HG03571 (cell line): Measurements from ENCODE around the gene PHLPP2.
A peak's percentile ranks its signal among the peaks of the same experiment; 100 is the strongest.

Experiments used
- ATAC-seq: cut with Tn5 transposase; IDR thresholded peaks from one replicate; pipeline ENCODE4 v1.9.1; 2021; ENCODE audit not compliant: unreplicated experiment

The PHLPP2 gene, protein sequence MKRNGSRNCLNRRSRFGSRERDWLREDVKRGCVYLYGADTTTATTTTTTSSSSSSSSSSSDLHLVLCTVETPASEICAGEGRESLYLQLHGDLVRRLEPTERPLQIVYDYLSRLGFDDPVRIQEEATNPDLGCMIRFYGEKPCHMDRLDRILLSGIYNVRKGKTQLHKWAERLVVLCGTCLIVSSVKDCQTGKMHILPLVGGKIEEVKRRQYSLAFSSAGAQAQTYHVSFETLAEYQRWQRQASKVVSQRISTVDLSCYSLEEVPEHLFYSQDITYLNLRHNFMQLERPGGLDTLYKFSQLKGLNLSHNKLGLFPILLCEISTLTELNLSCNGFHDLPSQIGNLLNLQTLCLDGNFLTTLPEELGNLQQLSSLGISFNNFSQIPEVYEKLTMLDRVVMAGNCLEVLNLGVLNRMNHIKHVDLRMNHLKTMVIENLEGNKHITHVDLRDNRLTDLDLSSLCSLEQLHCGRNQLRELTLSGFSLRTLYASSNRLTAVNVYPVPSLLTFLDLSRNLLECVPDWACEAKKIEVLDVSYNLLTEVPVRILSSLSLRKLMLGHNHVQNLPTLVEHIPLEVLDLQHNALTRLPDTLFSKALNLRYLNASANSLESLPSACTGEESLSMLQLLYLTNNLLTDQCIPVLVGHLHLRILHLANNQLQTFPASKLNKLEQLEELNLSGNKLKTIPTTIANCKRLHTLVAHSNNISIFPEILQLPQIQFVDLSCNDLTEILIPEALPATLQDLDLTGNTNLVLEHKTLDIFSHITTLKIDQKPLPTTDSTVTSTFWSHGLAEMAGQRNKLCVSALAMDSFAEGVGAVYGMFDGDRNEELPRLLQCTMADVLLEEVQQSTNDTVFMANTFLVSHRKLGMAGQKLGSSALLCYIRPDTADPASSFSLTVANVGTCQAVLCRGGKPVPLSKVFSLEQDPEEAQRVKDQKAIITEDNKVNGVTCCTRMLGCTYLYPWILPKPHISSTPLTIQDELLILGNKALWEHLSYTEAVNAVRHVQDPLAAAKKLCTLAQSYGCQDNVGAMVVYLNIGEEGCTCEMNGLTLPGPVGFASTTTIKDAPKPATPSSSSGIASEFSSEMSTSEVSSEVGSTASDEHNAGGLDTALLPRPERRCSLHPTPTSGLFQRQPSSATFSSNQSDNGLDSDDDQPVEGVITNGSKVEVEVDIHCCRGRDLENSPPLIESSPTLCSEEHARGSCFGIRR (N-terminal part only)

DNA sequence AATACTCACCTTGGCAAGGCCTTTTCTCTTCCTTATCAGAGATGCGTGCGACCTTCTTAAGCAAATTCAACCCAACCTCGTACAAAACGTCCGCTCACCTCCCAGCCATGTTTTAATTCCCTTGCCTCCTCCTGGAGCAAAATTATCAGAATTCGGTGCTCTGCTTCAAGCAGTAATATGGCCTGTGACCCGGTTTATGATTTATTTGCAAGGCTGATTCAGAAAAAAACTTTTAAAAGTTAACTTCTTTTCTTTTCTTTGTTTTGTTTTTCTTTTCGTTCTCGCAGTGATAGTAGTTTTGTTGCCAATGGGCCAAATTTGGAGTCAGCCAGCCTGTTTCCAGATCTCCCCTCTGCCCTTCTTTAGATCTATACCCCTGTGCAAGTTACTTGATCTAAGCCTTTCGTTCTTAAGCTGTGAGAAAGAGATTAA lies at the start of gene PHLPP2:
TSS of gene PHLPP2 (minus strand) at position 382 of the 432 bp plus-strand sequence. CDS start 9,906 bp downstream, outside the sequence.
- ATAC-seq = no peak

DNA sequence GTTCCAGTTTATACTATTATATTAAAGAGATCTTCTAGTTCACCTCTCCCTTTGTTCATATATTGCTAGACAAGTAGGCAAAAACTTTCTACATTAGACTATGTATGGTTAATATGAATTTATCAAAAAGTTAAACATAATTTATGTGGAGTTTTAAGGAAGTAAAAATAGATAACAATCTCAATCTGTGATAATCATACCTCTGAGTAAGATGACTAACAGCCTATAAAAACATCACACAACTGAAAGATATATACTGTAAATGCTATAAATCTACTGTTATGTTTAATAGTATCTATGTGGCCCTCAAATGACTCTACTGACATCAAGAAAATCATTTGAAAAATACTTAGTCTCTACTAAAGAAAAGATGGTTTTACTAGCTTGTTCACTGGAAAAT lies 47.1 kb upstream of the PHLPP2 start:
- ATAC-seq = no peak

DNA sequence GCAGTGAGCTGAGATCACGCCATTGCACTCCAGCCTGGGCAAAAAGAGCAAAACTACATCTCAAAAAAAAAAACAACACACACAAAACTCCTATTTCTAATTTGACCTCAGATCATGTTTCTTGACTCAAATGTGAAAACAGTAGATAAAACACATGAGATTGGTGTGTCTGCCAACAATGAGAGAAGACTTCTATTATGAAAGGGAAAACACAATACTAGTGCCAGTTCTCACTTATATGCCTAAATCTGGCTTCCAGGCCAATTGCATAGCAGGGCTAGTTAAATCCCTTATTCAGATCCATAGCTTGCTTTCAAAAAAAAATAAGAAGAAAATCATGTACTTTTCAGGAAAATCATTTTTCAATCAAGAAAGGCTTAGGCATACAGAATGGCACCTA lies 44.7 kb upstream of the PHLPP2 start:
- no peak for ATAC-seq

DNA sequence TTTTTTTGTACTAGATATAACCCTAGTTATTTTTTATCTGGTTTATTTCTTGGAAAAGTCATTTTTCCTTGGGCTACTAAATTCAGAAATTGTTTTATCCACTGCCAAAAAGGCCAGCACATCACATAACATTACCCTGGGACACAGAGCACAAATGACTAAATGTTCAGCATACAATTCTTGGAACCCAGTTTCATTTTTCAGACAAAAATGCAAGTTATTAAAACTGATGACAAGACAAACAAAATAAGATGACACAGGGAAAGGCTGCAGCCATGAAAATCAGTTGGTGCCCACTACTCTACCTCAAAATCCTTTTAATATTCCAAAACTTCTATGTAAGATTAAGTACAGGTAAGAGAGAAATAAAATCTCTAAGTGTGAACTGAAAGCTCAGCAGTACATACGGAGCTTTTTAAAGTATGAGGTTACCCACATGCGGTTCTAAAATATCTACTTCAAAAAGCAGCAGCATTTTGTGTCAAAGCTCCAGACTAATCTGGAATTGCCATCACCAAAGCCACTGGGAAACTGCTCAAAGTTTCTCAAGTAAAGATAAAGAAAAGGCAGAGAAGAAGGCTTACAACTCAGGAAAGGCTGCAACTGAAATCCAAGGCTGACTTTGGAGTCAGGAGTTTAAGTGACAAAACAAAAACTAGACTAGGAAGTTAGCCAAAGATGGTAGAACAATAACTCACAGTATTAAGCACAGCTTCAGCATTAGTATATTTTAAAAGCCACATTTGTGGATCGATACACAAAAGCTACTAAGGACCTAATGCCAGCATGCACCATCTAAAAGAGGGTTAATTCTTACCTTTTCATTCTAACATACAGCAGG lies 42.8 kb upstream of the PHLPP2 start:
- ATAC-seq = no peak

DNA sequence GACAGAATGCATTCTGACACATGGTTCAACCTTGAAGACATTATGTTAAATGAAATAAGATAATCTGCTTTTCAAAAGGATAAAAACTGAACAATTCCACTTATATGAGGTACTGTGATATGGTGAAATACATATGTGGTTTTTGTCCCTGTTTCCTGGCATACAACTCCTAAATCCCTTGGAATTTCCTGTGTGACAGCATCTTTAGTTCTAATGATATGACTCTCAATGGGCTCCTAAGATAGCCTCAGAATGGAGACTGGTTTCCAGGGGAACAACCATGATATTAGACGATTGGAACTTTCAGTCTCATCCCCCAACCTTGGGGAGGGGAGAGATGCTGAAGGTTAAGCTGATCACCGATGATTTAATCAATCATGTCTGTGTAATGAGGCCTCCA lies 37.7 kb upstream of the PHLPP2 start:
- ATAC-seq = no peak

DNA sequence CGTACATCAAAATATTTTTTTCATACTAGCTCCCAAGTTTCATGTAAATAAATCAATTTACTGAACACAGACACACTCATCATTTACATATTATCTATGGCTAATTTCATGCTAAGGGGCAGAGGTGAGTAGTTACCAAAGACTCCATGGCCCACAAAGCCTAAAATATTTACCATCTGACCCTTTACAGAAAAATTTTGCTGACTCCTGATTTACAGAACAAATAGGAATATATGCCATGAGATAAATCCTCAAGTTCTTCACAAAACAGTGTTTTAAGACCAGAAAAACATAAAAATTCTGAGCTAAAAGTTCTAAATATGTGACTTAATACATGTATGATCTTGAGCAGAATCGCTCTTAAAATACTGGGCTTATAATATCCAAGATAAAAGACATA lies 36.6 kb upstream of the PHLPP2 start:
- no peak for ATAC-seq

DNA sequence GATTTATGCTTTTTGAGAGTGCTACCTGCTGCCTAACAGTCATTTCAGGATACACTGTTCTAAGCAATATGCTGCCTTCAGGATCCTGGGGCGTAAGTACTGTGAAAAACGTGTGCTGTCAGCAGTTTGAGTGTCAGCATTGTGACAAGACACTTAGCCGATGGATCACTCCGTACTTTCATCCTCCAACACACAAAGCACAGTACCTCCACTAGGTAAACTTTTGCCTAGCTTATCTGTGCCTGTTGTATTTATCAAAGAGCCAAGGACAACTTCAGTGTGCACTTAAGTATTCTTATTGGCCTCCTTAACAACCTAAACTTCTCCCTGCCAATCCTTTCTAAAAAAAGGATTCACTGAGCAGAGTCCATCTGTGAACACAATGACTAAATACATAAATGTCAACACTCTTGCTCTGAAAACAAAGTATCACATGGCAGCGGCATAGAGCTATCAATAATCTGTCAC lies 33.8 kb upstream of the PHLPP2 start:
- ATAC-seq = no peak

DNA sequence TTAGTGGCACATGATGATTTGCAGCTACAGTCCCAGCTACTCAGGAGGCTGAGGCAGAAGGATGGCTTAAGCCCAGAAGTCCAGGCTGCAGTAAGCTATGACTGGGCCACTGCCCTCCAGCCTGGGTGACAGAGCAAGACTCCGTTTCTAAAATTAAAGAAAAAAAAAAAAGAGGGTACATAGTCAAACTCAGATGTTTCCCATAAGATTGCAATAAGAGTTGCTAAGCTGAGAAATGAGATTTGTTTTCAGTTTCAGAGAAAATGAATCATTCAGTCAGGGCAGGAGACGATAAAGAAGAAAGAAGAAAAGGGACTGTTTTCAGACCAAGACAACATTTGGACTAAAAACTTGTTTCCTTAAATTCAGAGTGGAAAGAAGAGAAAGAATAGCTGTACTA lies 30.2 kb upstream of the PHLPP2 start:
- no peak for ATAC-seq

DNA sequence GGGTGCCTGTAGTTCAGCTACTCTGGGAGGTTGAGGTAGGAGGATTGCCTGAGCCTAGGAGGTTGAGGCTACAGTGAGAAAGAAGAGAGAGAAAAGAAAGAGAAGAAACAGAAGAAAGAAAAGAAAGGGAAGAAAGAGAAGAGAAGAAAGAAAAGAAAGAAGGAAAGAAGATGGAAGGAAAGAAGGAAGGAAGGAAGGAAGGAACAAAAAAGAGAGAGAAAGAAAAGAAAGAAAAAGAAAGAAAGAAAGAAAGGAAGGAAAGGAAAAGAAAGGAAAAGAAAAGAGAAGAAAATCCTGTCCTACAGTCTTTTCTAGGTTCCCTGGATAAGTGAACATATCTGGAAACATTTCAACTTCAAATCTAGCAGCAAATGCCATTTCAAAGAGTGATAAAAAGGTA lies 29.6 kb upstream of the PHLPP2 start:
- ATAC-seq = no peak

DNA sequence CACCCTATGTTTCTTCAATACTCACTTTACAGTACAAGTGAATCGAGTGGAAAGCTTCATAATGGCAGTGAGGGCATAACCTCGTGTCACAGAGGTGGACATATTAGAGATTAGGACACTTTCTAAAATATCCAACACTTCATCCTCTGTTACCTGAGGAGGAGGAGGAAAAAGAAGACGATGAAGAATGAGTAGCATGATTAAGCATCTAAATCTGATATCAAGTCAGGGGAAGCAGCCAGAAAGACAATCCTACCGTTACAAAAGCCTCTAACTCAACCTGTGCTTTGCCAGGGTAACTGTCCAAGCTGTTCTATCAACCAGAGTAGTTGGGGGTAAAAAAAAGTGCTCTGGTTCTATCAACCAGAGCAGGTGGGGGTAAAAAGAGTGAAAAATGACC lies 23.7 kb upstream of the PHLPP2 start:
- ATAC-seq = no peak

DNA sequence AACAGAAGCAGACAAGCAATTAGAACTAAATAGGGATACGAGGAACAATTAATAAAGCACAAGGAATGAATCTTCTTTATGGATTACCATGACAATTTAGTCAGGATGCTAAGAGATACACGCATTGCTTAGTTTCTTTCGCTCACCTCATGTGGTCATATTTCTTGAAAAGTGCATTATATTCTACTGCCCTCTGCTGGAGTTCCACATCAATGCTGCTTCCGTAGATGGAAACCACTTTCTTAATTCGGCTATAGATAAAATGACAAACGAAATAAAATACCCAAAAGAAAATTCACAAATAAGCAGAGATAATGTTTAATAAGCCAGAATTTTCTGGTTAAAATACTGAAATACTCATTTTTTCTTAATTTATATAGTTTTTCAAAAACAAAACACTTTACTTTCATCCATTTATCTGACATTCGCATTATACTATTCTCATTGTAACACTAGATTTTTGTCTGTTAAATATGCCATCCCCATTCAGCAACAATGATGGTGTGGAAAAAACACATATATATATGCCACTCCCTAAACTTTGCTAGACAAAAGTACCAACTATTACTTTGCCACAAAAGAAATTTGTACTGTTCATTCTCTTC lies 22.0 kb upstream of the PHLPP2 start:
- ATAC-seq = no peak

DNA sequence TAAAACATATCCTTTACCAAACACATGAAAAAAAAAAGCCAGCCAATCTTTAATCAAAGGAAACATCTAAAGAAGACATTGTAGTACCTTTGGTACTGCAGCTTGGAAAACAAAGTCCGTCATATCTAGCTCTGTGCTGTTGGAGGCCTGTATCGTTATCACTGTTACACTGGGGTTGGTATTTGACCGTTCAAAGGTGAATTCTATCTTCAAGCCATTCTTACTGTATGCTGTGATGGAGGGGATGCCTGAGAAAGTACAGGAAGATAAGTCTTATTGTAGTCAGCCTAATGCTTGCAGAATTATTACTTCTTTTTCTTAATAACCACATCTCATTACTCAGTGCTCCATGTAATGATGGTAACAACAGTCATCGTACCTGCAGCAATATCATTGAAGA lies 14.4 kb upstream of the PHLPP2 start:
- ATAC-seq = no peak

DNA sequence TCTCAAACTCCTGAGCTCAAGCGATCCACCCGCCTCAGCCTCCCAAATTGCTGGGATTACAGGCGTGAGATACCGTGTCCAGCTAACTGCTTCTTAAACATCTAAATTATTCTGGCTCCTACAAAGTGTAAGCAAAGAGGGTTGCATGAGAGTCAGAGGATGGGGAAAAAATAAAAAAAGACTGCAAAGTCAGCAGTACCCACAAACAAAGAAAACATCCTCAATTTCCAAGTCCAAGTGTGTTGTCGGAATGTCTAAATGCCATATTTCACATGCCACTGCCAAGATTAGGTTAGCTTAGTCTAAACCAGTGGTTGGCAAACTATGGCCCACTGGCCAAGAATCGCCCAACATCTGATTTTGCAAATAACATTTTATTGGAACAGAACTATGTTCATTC lies 13.0 kb upstream of the PHLPP2 start:
- ATAC-seq = no peak

DNA sequence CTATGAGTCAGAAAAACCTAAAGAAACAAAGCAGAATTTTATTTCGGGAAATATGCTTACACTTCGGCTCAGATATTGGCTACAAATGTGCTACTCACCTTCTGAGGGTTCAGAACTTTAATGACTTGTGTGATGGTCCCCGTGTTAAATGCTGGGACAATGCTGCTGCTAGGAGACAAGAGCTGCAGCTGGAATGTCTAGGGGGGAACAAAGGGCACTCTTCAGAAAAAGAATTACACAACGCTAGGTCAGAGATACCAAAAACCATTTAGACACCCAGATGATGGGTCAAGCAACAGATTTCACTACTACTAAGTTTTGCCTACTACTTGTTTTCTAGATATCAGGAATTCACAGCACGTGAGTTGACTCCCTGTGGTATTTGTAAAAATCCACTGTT lies 10.0 kb upstream of the PHLPP2 start:
- ATAC-seq = no peak

DNA sequence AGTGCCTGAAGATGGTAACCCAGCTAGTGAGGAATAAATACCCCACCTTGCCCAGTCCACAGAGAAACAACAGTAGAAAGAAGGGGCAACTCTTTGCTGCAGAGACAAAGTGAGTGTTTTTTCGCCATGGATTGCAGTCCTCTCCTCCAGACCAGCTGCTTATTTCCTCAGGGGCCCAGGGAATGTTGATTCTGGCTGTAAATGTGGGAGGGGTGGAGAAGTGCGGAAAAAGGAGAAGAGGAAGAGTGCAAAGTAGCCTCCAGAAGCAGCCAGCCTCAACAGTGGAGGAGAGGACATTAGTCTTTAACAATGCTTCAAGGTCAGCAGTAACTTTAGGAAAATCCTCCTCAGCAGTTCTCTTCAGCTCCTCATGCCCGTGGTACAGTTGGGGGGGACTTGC lies 8.1 kb upstream of the PHLPP2 start:
- no peak for ATAC-seq

DNA sequence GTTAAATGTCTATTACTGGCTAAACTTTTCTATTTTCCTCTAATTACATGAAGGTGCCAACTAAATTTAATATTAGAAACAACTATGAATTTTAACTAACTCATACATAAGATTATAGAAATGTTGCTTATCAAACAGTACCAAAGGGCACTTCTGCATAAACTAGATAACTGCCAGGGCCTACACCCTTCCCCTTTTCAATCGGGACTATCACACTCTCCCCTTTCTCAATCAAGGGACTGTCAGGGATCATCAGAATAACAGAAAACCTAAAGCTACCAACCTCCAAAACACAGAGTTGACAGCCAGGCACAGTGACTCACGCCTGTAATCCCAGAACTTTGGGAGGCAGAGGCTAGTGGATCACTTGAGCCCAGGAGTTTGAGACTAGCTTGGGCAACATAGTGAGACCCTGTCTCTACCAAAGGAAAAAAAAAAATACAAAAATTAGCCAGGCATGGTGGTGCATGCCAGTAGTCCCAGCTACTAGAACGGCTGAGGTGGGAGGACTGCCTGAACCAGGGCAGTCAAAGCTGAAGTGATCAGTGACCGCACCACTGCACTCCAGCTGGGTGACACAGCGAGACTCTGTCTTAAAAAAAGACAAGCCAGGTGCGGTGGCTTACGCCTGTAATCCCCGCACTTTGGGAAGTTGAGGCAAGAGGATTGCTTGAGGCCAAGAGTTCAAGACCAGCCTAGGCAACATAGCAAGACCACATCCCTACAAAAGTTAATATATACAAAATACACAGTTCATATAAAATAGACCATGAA lies 3.2 kb upstream of the PHLPP2 start:
- no peak for ATAC-seq

DNA sequence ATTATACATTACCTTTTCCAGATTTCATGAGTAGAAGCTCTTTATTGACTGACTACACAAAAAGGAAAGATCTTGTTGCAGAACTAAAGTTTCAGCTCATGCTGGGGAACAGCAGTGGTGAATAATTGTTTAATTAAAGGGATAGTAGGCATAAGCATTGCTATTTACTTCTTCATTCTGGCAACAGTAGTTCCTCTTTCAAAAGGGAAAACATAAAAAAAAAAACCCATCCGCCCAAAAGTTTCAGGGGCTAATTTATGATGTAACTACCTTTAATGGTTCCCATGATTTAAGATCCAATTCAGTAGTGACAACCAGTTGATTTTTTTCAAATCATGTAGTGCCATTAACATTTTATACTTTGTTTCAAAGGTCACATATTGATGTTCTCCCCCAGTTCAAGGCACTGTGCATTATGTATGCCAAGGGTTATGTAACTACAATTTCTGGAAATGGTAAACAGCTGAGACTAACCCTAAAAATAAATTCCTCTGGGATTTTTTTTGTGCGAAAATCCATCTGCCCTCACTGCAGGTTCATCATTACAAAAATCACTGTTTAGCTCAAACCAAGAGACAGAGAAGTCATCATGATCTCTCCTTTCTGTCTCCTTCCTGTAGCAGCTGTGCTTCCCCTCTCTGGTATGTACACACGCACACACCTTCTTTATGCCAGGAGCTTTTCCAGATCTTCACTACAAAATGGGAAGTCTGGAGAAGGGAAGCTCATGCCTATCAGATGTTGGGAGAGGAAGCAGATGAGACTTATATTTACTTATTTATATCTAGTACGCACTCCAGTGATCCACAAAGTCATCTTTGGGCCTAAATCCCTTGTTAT lies 2.2 kb upstream of the PHLPP2 start:
- no peak for ATAC-seq

DNA sequence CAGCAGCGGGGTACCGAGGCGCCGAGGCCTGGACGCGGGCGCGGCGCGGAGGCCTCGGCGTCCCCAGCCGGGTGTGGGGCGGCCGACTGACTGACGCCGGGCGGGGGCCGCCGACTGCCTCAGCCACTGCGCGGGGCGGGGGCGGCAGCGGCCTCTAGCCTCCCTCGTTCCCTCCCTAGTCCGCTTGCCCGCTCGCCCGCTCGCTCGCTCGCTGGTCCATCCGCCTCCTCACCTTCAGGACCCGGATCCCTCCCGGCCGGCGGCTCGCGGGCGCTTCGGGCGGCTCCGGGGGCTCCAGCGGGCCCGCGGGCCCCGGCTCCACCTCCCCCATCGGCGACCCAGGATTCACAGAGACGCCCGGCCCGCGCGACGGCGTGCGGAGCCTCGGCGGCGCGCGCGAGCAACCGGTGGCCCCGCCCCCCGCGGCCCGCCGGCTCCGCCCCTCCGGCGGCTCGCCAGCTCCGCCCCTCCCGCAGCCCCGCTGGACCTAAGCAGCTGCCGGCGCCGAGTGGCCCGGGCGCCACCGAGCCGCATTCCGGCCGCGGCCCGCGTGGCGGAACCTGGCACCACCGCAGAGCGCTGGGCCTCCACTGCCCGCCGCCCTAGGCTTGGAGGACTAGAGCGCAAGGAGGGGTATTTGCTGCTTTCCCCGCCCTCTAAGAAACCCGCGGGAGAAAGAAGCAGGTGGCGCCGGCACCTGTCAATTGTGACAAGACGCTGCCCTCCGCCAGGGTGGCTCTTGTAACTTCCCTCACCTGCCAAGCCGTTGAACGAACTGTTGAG lies 773 bp downstream of the PHLPP2 start:
- ATAC-seq = peak; percentile 69
